NB4 (cell line): Measurements from ENCODE around the gene GDNF.

ENCODE experiments used
- DNase-seq: peaks from one replicate; pipeline ENCODE4 v3.0.0; 2010; ENCODE audit warnings: low read depth
- H3K4me3 ChIP-seq: one replicate; pipeline ENCODE4 v1.5.1; 2011; ENCODE audit warnings: mild to moderate bottlenecking, low read depth, low read length, moderate library complexity
- MAX ChIP-seq: IDR thresholded peaks from 2 replicates; pipeline ENCODE4 v1.6.1; 2011; ENCODE audit warnings: low read depth, low read length
- MYC ChIP-seq: IDR thresholded peaks from 2 replicates; pipeline ENCODE4 v1.6.1; 2011; ENCODE audit warnings: low read depth, low read length
- POLR2A ChIP-seq: IDR thresholded peaks from 2 replicates; pipeline ENCODE4 v1.6.1; 2011; ENCODE audit warnings: mild to moderate bottlenecking; ENCODE audit not compliant: insufficient read length; ENCODE audit errors: extremely low read depth
- TF ChIP-seq, protein P1 (sequence below): IDR thresholded peaks from one replicate; pipeline ENCODE4 v1.5.1; 2012; ENCODE audit warnings: low read depth, low read length

GDNF gene

DNA sequence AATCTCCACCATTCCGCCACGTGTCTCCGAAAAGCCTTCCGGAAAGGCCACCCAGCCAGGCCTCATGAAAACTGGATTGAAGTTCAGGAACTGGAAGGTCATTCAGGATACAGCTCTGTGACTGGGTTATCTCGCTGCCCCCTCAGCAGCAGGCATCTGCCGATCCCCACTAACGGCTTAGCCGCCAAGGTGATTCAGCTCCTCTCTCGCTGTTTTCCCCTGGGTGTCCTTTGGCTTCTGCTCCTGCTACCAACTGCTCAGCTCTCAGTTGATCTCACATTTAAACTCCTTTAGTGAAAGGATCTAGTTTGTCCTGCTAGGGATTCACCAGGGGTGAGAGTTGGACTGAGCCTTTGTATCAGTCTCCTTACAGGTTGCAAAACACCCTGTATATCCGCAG lies 2.2 kb upstream of the GDNF start:
- DNase-seq: no peak
- H3K4me3 ChIP-seq: no peak overlapping the region
- TF ChIP-seq MYC (no peak), MAX (no peak), POLR2A (no peak)
- TF ChIP-seq, protein P1, sequence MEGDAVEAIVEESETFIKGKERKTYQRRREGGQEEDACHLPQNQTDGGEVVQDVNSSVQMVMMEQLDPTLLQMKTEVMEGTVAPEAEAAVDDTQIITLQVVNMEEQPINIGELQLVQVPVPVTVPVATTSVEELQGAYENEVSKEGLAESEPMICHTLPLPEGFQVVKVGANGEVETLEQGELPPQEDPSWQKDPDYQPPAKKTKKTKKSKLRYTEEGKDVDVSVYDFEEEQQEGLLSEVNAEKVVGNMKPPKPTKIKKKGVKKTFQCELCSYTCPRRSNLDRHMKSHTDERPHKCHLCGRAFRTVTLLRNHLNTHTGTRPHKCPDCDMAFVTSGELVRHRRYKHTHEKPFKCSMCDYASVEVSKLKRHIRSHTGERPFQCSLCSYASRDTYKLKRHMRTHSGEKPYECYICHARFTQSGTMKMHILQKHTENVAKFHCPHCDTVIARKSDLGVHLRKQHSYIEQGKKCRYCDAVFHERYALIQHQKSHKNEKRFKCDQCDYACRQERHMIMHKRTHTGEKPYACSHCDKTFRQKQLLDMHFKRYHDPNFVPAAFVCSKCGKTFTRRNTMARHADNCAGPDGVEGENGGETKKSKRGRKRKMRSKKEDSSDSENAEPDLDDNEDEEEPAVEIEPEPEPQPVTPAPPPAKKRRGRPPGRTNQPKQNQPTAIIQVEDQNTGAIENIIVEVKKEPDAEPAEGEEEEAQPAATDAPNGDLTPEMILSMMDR: no peak

DNA sequence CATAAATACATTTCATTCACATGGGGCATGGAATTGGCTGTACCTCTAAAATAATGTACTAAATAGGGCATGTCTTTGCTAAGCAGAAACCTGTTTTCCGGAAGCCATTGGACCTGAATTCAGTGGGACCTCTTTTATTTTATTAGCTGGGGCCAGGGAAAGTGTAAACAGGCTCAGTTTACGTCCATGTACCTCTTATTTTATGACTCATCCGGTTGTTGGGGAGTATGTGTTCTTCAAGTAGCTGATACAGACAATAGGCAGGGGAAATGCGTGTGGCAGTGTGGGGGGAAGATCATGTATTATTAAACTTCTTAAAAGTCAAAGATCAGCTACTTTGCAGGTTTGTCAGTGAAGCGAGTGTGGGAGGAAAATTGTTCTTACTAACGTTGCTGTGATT lies 1.4 kb upstream of the GDNF start:
- TF ChIP-seq POLR2A: no peak
- no peak for DNase-seq
- no peak overlapping the region for H3K4me3 ChIP-seq

GRCh38 chr5:37840053-37841034 lies 503 bp upstream of the GDNF start:
- TF ChIP-seq POLR2A: no peak
- no peak for TF ChIP-seq MAX
- TF ChIP-seq, protein P1: no peak
- TF ChIP-seq MYC: no peak
- H3K4me3 ChIP-seq: no peak overlapping the region
- DNase-seq: no peak

DNA sequence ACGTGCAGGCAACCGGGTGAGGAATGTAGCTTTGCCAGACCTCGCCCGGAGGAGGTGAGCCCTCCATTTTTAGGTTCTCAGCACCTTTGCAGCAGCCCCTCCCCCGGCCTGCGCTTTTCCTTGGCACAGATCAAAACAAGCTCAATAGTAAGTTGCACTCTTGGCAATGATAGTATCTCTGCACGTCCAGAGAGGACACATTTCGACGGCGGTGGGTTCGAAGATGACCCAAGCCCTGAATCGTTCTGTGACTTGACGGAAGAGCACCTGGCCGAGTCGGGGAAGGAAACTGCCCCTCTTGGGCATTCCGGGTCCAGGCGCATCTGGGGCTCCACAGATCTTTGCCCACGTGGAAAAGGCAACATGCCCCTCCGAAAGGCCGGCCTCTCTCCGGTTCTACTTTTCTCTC lies 904 bp downstream of the GDNF start:
- TF ChIP-seq MAX: no peak
- no peak for TF ChIP-seq POLR2A
- TF ChIP-seq, protein P1: no peak
- TF ChIP-seq MYC: no peak
- no peak for DNase-seq
- no peak overlapping the region for H3K4me3 ChIP-seq

- no peak overlapping the region for H3K4me3 ChIP-seq
- TF ChIP-seq, protein P1: no peak
- TF ChIP-seq MYC (no peak), MAX (no peak), POLR2A (no peak)
- no peak for DNase-seq
These were observed 1.5 kb downstream of the GDNF start for GRCh38 chr5:37838152-37838932.

DNA sequence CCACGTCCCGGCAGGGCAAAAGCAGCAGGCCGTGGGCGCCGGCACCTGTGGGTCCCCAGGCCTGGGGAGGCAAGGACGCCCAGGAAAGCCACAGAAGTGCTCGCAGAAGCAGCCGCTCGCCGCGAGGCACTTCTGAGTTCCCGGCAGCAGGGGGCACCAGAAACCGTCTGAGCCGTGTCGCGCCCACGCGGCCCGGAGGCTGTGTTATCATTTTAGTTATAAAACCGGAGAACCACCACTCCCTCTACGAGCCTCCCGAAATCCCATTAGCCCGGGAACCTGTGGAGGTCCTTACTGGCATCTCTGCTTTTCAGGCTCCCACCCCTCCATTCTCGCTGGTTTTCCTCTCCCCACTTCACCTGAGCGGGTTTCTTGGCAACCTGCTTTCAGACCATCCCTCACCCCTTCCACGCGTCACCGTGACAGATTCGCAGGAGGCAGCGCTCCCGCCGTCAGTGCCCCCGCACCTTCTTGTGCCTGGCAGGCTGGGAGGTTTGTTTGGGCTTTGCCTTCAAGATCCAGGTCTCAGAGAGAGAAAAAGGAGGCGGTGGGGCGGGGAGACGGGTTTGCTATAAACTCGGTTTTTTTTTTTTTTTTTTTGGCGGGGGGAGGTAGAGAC lies 2.3 kb downstream of the GDNF start:
- no peak overlapping the region for H3K4me3 ChIP-seq
- DNase-seq: peak; percentile 63
- TF ChIP-seq POLR2A (no peak), MAX (peak; percentile 32; the same call in 1 of the 2 replicates), MYC (0 out of 2 replicates have a peak, but pooled peaks have one; percentile 32)
- TF ChIP-seq, protein P1: peak; percentile 71
